ENCODE measurements around the gene TMC5.
"Not testable (repeated sequence)": the region's sequence is repeated elsewhere in the genome, so short reads cannot be mapped to it uniquely, and the experiment has no call there.

Gene TMC5

DNA sequence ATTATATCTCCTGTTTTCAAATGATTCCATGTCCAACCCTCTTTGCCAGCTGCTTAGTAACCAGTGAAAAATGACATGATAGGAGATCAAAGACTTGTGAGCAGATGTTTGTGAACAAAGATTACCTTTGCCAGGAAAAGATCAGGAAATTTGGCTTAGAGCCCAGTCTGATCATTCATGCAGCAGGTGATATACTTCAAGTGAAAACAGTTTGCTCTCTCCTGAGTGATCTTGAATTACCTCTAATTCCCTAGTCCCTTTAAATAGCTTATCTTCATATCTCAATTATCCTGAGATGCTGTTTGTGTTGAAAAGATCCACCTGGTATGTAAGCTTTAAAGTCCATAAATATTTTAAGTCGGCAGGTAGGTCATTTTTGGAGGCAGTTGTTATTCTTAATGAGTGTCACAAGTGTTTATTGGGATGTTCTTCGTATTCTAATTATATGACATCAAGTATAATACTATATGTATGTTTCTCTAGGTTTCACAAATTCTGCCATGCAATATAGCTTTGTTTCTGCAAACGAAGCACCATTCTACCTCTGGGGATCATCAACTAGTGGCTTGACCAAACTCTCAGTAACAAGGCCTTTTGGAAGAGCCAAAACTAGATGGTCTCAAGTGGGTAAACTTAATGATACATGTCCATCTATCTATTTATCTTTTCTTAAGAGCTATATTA is 124.6 kb downstream of the TMC5 start:
- no peak for DNase-seq (ENCODE audit: low spot score)

DNA sequence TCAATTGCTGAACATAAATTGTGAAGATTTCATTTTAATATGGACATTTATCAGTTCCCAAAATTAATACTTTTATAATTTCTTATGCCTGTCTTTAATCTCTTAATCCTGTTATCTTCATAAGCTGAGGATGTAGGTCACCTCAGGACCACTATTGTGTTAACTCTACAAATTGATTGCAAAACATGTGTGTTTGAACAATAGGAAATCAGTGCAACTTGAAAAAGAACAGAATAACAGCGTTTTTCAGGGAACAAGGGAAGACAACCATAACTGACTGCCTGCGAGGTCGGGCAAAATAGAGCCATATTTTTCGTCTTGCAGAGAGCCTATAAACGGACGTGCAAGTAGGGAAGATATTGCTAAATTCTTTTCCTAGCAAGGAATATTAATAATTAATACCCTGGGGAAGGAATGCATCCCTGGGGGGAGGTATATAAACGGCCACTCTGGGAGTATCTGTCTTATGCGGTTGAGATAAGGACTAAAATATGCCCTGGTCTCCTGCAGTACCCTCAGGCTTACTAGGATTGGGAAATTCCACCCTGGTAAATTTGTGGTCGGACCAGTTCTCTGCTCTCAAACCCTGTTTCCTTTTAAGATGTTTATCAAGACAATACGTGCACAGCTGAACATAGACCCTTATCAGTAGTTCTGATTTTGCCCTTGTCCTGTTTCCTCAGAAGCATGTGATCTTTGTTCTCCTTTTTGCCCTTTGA is 125.8 kb downstream of the TMC5 start:
- DNase-seq (ENCODE audit: low spot score): not testable (repeated sequence)

DNA sequence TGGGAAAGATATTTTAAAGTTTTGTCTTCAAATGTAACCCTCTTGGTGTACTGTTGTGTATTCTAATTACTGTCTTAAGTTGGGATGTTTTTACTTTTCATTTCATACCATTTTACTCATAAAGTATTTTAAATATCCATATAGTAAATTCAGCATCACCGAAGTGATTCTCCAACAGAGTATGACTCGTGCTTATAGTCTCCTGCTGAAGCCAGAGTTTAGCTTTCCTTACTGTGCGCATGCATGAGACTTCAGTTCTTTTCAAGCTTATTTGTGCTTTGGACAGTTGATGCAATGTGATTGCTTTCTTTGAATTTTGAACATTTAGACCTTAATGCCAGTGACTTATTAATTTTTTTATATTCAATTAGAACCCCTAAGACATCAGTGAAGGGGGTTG is 130.5 kb downstream of the TMC5 start:
- DNase-seq (ENCODE audit: low spot score): no peak
